Stimulated activated CD4-positive, alpha-beta T cell treated with anti-CD3 and anti-CD28 coated beads, TNF-alpha, amount 100 ng/mL, for 4 hours (primary cell): ENCODE results near the gene SPATS1.
"Not testable (repeated sequence)": the region's sequence is repeated elsewhere in the genome, so short reads cannot be mapped to it uniquely, and the experiment has no call there.

Experiments
- DNase-seq, 3 experiments: peaks; one replicate each; pipeline ENCODE4 v3.0.0-alpha.2; 2020; ENCODE audit warnings: low read depth in 3 of 3

The SPATS1 gene

DNA sequence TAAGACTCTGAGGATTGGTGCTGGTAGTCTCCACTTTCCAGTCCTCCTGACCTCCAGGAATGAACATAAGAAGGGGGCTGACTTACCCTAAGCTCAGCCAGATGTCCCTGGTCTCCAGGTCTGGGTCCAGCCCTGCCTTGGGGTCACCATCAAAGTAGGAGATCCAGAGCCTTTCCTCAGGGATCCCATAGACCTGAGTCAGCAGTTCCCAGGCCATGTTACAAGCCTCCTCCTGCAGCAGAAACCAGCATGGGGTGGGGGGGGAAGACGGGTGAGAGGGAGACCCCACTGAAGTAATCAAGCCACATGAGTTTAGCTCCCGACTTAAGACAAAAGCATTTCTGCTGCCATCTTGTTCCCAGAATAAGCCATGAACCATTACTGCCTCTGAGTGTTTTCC is 31.1 kb upstream of the SPATS1 start:
- no peak for DNase-seq

DNA sequence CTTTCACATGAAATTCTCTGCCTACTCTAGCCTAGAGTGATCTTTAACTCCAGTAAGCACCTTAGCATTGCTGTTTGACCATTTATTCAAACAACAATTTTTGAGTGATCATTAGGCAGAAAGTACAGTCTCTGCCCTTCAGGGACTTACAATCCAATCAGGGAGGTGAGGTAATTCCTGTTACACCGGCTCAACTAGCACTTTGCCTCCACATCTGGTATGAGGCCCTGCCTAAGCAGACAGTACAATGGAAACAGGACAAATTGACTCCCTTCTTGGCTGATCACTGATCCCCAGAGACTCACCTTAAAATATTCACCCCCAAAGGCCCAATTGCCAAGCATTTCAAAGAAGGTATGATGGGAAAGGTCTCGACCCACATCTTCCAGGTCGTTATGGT is 30.7 kb upstream of the SPATS1 start:
- no peak for DNase-seq

DNA sequence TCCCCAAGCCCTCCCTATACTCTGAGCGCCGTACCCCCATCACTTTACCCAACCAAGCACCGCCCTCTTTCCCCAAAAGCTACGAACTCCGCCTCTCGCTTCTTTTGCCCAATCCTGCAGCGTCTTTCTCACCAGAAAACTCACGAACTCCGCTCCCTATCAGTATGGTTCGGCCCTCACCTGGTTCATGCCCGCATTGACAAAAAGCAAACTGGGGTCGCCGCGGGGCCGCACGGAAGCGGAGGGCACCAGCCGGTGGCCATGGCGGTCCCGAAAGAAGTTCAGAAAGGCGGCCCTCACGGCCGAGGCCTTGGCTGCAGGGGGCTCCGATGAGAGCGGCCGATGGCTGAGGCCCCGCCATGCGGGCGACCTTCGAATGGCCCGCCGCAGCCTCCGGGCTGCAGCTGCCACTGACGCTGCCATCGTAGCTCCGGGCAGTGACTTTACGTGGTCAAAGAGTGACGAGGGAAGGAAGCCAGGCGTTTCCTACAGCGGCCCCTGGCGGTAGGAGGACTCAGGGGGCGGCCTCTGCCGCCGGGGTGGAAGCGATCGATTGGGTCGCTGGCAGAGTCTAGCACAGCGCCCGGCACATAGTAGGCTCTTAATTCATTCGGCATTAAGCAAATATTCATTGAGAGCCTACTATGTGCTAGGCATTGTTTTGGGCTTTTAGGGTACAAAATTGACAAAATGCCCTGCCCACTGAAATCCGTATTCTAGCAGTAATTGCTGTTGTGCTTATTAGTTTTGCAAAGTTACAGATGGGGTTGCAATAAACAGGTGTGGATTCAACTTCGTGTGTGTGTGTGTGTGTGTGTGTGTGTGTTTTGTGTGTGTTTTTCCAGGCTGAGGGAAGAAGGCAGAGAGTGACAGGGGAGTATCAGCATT is 29.3 kb upstream of the SPATS1 start, which contains the start of gene AARS2:
AARS2 (minus strand) TSS at position 447 of the 888 bp plus-strand sequence; CDS start at position 423, 24 bp downstream.
- peak; percentile 85 to 90 (median 86) for DNase-seq

DNA sequence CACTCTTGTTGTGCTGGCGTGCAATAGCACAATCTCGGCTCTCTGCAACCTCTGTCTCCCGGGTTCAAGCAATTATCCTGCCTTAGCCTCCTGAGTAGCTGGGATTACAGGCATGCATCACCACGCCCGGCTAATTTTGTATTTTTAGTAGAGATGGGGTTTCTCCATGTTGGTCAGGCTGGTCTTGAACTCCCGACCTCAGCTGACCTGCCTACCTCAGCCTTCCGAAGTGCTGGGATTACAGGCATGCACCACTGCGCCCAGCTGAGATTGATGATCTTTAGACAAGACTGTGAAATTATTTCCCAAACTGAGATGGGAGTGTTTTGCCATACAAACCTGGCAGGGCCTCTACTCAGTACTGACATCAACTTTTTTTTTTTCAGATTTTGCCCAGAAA is 27.8 kb upstream of the SPATS1 start:
- DNase-seq = not testable (repeated sequence)

DNA sequence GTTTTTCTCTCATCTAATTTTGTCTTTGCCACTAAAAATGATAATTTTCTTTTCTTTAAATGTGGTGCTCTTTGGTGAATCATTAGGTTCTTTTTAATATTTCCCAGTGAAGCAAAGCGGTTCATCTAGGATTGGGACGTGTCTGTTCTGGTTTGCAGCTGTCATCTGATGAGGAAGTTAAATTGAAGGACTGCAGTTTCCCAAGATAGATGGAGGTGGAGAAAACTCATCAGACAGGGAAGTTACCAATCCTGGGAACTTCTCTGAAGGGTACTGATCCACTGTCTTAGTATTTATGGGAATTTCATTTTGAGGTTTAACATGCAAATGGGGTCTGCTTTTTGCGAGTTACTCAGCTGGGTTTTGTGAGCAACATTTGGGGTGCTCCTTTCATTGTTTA is 26.9 kb upstream of the SPATS1 start:
- DNase-seq = no peak

DNA sequence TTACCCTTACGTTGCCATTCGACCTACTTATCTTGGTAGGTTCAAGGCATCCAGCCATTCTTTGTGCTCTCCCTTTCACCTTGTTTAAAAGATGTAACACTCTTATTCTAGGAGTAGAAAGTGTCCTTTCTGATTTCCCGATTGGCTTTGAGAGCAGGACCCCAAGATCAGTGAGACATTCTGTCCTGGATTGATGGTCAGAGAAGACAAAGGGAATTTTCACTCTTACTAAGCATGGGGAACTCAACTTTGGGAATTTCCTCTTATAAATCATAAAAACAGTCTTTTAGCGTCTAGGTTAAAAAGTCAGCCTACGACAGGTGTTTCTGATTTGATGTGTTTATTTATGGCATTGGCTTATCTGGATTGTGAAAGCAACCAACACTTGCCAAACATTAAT is 26.5 kb upstream of the SPATS1 start:
- no peak for DNase-seq

DNA sequence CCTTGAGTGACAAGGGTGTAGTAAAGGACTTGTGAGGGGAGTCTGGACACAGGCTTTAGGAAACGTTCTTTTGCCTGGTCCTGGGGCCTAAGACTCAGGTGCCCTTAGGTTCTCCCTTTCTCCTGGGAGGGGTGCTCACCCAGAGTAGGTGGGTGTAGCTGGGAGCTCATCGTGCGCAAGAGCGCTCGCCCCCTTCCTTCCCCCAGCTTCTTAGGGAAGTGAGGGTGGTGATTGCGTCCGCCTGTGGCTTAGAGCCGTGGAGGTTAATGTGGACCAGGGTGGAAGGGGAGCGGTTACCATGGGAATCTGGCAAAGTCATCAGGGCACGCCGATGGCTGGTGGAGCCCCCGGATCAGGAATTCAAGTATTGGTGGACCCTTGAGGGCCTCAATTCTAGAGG is 26.0 kb upstream of the SPATS1 start:
- no peak for DNase-seq

DNA sequence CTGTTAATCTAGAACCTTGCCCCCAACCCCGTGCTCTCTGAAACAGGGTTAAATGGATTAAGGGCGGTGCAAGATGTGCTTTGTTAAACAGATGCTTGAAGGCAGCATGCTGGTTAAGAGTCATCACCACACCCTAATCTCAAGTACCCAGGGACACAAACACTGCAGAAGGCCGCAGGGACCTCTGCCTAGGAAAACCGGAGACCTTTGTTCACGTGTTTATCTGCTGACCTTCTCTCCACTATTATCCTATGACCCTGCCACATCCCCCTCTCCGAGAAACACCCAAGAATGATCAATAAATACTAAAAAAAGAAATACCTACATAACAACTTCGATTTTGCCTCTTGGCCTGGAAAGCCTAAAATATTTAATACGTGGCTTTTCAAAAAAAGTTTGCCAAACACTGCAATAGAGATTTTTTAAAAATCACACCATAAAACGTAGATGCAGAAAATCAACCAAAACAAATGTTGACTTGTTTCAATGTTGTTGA is 25.3 kb upstream of the SPATS1 start:
- not testable (repeated sequence) for DNase-seq

DNA sequence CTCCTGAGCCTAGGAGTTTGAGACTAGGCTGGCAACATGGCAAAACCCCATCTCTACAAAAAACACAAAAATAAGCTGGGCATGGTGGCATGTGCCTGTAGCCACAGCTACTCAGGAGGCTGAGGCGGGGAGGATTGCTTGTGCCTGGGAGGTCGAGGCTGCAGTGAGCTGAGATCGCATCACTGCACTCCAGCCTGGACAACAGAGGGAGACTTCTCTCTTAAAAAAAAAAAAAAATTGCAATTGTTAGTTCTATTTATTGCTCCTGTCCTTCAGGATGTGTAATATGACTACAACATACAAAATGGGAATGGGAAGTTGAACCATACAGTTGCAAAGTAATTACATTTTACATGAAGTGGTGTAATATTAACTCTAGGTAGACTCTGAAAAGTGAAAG is 21.2 kb upstream of the SPATS1 start:
- no peak for DNase-seq

DNA sequence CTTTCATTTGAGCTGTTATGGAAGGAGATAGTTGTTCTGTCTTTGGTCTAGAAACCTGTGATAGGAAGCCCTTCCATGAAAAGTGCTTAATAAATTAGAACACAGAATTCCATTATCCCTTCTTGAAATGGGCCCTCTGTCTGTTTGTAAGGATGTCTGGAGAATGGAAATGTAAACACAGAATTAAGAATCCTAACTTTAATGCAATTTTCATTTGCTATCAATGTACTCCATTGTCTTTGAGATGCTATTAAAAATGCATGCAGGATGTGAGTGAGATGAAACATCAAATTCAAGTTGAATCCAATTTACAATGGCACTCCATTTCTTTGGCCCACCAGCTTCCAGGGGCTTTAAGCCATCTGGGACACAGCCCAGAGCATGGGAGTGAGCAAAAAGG is 15.4 kb upstream of the SPATS1 start:
- no peak for DNase-seq

DNA sequence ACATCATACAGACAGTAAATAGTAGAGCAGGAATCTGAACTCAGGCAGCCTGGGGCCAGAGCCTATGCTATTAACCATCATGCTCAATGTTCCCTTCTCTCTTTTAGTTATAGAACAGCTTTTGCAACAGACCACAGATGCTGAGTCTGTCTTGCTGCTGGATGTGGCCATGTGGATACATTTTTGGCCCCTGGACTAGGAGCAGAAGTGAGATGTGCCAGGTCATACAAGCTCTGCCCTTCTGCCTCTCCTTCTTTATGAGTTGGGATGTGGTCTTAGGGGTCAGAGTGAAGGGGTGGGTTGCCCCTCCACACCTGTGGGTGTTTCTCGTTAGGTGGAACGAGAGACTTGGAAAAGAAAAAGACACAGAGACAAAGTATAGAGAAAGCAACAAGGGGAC is 14.7 kb upstream of the SPATS1 start:
- no peak for DNase-seq

DNA sequence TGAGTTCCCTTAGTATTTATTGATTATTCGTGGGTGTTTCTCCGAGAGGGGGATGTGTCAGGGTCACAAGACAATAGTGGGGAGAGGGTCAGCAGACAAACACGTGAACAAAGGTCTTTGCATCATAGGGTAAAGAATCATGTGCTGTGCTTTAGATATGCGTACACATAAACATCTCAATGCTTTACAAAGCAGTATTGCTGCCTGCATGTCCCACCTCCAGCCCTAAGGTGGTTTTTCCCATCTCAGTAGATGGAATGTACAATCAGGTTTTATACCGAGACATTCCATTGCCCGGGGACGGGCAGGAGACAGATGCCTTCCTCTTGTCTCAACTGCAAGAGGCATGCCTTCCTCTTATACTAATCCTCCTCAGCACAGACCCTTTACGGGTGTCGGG is 14.2 kb upstream of the SPATS1 start:
- DNase-seq = not testable (repeated sequence)

DNA sequence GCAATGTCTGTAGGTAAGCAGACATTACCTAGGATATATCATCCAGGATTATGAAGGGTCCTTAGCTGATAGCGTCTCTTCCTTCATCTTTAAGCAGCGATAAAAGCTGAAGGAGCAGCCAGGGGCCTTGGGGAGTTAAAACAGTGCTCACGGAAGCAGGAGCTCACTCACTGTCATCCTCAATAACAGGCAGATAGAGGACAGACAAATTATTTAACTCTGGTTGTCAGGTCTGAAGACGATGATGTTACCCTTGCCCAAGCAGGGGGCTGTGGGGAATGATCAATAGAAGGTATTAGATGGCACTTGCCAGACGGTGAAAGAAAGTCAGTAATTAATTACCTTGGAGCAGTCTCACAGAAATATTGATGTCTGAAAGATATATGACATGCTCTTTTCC is 12.6 kb upstream of the SPATS1 start:
- no peak for DNase-seq

DNA sequence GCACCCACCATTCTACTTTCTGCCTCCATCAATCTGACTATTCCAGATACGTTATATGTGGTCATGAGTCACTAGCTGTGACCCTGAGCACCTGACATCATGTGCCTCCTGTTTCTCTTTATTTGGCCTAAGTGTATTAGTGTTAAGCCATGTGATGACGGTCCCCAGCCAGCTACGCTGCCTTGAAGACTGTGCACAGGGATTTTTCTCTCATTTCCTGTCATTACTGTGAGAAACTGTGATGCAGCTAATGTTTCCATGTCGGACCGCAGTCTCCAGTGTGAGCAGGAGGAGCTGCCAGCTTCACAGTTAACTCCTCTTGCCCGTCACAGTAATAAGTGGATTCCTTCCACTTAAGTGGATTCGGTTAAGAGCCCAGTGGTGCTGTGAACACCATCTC is 9.9 kb upstream of the SPATS1 start:
- no peak for DNase-seq

DNA sequence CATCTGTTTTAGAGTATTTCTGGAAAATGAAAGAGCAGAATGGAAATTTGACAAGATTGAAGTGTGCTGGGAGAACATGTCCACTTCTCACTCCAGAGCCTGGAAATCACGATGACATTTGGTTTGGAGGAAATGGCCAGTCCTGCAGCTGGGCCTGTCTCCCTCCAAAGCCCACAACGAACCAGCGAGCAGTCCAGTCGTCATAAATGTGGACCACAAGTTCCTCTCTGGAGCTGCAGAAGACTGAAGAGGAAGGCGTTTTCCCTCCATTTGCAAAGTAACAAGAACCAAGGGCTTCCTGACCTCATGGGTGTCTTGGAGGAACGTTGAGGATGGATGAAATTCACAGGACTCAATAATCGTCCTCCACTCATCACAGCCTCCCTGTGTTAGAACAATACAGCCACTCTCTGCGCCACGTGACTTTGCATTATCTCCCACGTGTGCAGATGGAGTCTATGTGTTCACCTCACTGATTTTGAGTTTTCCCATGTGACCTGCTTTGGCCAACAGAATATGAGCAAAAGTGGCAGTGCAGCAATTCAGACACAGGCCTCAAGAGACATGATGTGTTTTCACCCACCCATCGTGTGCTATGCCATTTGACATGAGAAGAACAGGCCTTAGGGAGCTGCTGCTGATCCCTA is 9.1 kb upstream of the SPATS1 start:
- no peak for DNase-seq

DNA sequence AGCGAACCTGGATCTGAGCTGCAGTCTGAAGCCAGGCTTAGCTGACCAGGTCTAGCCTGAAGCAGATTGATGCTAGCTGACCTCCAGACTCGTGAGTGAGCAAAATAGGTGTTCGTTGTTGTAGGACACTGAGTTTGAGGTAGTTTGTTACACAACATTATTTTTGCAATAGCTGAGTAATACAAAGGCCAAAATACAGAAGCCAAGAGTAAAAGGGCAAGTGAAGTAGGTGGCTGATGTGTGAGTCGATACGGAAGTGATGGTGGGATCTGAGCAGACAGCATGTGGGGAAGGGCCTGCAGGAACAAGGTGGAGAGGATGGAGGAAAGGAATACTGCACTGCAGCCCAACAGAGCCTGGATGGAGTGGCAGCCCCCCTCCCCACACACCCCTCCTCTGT is 8.5 kb upstream of the SPATS1 start:
- DNase-seq = no peak

DNA sequence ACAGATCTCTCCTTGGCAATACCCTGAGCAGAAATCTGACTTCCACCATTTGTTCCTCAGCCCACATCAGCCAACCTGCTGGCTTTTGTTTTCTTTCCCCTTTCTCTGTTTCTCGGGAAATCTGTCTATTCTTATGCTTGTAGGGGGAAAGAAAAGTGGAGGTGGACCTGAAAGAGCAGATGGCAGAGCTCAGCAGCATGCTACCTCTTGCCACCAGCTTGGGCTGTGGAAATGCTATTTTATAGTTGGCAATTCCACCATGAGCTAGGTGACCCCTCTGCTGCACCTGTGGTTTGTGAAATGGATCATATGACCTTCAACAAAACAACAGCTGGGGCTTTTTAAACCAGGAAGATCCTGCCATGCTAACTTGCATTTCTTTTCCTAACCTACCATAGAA is 6.8 kb upstream of the SPATS1 start:
- DNase-seq = no peak

DNA sequence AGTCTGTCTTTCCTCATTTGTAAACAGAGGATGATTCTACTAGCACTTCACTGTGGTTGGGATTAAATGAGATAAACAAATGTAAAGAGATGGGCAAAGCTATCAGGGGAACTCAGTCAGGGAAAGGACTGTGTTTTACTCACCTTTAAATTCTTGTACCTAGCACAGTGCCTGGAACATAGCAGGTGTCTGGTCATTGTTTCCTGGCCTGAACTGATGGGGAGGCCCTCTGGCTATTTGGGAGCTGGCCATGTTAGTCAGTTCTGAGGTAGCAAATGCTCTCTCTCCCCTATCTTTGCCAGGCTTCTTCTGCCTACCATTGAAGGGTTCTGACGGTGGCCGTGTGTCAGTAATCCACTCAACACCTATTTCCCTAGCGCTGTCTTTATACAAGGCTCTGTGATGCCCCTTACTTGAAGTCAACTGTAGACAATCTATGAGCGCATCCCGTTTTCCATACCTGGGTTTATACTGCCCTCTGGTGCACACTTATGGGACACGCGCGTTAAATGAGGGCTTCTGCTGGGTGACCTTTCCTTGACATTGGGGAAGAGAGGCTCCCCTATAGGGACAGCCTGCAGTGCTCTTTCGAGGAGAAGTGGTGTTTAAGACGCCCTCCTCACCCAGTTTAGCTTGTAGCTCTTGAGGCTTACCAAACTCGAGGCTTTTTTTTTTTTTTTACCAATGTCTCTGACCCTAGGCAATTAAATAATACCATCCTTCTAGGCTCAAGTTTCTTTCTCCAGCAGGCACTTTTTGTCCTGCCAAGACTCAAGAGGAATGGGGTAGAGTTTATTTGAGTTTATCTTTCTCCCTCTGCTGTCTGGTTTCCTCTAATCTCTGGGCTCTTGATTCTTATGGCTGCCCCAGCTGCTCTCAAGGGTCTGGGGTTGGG is 4.0 kb upstream of the SPATS1 start:
- DNase-seq = peak; percentile 26 to 43 (median 42)

DNA sequence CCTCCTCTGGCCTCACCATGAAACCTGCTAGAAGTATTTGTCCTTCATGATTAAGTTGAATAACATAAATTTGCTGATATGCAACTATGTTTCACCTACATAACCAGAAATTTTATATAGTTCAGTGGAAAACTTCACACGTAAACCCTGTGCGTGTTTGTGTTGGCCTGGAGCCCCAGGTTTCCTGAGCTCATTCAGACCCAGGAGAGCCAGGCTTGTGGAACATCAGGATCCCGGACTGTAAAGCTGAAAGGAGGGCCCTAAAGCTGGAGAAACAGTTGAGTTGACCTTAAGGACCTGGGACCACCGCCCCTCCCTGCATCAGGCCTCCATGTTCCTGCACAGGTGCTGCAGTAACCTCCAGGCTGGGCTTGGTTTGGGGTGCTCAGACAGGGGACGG is 3.1 kb upstream of the SPATS1 start:
- DNase-seq = no peak

DNA sequence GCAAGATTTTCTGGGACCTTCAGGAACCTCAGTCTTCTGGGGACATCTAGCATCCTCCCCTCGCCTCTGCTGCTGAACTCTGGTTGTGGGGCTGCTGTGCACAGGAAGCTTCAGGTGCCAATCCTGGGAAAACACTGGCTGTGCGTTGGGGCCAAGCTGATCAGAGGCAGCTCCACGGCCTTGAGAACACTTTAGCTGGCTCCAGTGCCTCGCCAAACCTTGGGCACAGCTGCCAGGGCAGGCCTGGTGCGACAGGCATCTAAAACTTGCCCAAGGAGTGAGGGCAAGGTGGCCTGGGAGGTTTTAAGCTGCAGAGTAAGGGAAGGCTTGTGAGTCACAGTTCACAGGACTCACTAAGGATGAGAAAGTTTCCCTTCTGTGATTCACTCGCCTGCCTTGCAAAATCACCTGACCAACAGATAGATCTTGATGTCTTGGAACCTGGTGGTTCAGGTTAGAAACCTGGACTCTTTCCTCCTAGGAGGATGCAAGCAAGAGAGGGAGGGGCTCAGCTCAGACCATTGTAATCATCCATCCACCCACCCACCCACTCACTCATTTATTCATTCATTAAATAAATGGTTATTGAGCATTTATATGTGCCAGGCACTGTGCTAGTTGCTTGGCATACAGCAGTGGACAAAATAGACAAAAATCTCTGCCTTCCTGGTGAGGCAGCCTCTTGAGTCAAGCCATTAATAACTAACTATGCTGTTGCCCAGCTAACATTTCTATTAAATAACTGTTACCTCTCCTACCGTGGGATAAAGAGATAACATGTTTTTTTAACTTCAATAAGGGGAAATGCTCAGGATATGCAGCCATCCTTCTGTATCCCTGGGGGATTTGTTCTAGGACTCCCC is 2.5 kb upstream of the SPATS1 start:
- DNase-seq = no peak
